ENCODE measurements around the gene ZYX. TPM values are rescaled to one million over a fixed set of nuclear protein-coding genes. Genes with fewer than 3 reads are reported as not detected.

Gene ZYX, protein sequence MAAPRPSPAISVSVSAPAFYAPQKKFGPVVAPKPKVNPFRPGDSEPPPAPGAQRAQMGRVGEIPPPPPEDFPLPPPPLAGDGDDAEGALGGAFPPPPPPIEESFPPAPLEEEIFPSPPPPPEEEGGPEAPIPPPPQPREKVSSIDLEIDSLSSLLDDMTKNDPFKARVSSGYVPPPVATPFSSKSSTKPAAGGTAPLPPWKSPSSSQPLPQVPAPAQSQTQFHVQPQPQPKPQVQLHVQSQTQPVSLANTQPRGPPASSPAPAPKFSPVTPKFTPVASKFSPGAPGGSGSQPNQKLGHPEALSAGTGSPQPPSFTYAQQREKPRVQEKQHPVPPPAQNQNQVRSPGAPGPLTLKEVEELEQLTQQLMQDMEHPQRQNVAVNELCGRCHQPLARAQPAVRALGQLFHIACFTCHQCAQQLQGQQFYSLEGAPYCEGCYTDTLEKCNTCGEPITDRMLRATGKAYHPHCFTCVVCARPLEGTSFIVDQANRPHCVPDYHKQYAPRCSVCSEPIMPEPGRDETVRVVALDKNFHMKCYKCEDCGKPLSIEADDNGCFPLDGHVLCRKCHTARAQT
- polyA plus RNA-seq (2012; ENCODE audit: insufficient read depth, insufficient read length), result 56.8 TPM

GRCh38 chr7:143380646-143381426, at the start of gene ZYX:
Gene ZYX (plus strand): TSS chr7:143381345. CDS start chr7:143381572, 227 bp downstream.
- peak within 1 kb of the TSS; percentile 80 for H3K4me3 ChIP-seq (ENCODE audit: low read length)
- peak; percentile 63 for DNase-seq (ENCODE audit: low read depth, low spot score)

DNA sequence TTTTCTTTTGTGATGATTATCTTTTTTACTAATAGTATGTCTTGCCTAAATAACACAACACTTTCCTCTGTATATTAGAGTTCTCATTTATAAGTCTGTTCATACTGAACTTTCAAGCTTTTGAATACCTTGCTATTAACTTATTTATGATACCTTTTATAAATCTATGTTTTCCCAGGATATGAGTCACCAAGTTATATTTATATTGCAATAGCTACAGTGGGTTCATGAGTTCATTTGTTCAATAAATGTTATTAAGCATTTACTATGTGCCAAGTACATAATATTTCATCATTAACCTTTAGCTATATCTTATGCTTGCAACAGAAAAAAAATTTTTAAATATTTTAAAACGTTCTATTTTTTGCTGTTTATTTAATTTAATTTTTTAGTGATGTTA, 46.9 kb upstream of the ZYX start:
- H3K4me3 ChIP-seq (ENCODE audit: low read length), result no peak overlapping the region
- DNase-seq (ENCODE audit: low read depth, low spot score), result no peak

- no peak for DNase-seq (ENCODE audit: low read depth, low spot score)
These were observed 43.9 kb upstream of the ZYX start for GRCh38 chr7:143337216-143337615.

DNA sequence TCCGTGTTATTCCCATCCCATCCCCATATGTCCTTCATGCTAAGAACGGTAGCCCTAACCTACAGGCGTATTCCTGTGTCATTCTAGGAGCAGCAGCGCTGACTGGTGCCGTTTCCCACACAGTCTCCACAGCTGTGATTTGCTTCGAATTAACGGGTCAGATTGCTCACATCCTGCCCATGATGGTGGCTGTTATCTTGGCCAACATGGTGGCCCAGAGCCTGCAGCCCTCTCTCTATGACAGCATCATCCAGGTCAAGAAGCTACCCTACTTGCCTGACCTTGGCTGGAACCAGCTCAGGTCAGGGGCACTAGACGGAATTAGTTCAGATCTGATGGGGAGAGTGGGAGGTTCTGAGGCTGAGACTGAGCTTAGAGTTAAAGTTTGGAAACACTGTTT, 39.3 kb upstream of the ZYX start:
- no peak for DNase-seq (ENCODE audit: low read depth, low spot score)

More at GRCh38 chr7:143337216-143337615, 43.9 kb upstream of the ZYX start:
- H3K4me3 ChIP-seq (ENCODE audit: low read length), result no peak overlapping the region

GRCh38 chr7:143343596-143343995, 37.5 kb upstream of the ZYX start:
- no peak overlapping the region for H3K4me3 ChIP-seq (ENCODE audit: low read length)
- DNase-seq (ENCODE audit: low read depth, low spot score), result no peak

More for the DNA sequence above, 39.3 kb upstream of the ZYX start:
- no peak overlapping the region for H3K4me3 ChIP-seq (ENCODE audit: low read length)

GRCh38 chr7:143345428-143345900, 35.7 kb upstream of the ZYX start:
- H3K4me3 ChIP-seq (ENCODE audit: low read length), result no peak overlapping the region
- DNase-seq (ENCODE audit: low read depth, low spot score), result no peak

GRCh38 chr7:143346018-143346417, 35.1 kb upstream of the ZYX start:
- no peak overlapping the region for H3K4me3 ChIP-seq (ENCODE audit: low read length)
- no peak for DNase-seq (ENCODE audit: low read depth, low spot score)

DNA sequence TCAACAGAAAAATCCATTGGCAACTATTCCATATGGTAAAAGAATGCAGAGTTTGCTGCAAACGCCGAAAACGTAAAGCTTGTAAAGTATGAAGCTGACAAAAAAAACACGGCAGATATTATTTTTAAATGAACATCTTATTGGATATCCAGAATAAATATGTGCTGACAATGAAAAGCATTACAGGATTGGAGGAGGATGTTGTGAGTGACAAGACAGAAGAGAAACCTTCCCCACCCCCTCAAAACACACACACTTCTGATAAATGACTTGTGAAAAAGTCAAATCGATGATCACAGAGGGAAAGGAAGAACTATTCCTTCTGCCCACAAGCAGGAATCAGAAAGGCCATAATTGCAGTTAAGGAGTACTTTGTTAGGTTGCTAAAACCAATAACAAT, 33.2 kb upstream of the ZYX start:
- DNase-seq (ENCODE audit: low read depth, low spot score), result no peak

DNA sequence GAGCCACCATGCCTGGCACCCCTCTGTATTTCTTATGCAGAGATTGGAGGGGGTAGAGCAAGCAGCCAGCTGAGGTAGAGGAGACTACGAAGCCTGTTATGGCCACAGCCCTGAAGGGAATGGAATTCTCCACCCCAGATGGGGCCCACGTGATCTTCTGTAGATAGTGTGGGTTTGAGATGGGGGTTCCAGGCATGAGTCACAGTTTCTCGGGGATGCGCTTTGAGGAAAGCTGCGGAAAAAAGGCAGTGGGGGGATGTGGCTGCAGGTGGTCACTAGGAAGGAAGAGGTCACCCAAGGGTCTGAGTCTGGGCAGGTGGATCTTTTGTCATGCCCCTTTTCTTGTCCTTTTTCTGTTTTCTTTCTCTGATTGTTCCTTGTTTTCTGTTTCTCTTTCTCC, 30.1 kb upstream of the ZYX start:
- DNase-seq (ENCODE audit: low read depth, low spot score), result no peak
- no peak overlapping the region for H3K4me3 ChIP-seq (ENCODE audit: low read length)

More for the DNA sequence above, 33.2 kb upstream of the ZYX start:
- H3K4me3 ChIP-seq (ENCODE audit: low read length), result no peak overlapping the region

DNA sequence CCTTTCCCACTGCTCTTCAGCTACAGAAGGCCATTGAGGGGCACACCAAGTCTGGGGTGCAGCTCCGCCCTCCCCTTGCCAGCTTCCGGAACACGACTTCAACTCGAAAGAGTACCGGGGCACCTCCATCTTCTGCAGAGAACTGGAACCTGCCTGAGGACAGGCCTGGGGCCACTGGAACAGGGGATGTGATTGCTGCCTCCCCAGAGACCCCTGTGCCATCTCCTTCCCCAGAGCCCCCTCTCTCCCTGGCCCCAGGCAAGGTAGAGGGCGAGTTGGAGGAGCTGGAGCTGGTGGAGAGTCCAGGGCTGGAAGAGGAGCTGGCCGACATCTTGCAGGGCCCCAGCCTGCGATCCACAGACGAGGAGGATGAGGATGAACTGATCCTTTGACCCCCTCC, 29.6 kb upstream of the ZYX start:
- H3K4me3 ChIP-seq (ENCODE audit: low read length), result no peak overlapping the region
- no peak for DNase-seq (ENCODE audit: low read depth, low spot score)

DNA sequence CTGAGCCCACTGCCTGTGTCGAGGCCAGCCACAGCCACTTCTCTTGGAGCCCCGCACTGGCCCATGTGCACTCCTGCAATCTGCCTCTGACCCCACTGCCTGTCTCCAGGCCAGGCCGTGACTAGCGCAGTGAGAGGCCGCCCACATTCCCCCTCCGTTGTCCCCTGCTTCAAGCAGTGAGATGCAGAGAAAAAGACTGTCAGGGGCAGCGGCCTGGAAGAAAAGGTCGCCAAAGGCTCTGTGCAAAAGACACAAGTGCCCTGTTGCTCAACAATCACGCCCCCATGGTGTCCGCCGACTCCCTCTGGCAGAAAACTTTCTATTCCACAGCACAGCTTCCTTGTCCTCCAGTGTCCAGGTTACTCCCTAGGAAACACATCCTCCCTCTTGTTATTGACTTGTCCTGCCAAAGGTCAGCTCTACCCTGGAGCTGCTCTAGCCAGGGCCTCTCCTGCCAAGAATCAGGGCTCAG, 28.6 kb upstream of the ZYX start:
- DNase-seq (ENCODE audit: low read depth, low spot score), result no peak
- H3K4me3 ChIP-seq (ENCODE audit: low read length), result no peak overlapping the region

DNA sequence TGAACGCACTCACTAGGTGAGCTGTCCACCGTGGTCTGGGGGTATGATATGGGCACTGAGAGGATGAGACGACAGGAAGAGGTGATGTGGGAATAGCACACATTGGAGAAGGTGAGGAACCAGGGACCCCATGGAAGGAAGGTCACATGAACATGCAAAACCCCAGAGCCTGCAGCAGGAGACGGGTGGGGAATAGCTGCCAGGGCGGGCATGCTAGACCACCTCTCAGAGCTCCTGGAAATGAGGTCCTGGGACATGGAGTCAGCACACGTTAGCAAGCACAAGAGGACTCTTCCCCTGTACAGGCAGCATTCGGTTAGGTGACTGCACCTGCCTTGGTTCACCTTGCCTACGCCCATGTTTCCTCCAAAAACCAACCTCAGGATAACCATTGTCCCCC, 26.8 kb upstream of the ZYX start:
- no peak overlapping the region for H3K4me3 ChIP-seq (ENCODE audit: low read length)
- DNase-seq (ENCODE audit: low read depth, low spot score), result no peak

DNA sequence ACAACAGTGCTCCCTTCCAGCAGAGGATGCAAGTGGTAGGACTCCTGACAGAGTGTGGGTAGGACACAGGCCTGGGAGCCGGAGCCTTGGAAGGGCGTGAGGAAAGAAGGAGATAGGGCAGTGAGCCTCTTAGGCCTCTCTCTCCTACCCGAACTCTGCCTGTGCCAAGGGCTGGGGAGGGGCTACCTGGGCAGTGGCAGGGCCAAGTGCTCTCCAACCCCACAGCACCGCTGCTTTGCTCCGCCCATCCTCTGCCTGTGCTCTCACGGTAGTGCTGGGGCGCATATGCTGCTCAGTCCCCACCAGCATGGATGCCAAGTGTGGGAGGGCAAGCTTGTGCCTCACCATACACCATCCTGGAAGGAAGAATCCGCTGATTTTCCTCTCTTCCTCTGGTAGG, 26.2 kb upstream of the ZYX start:
- DNase-seq (ENCODE audit: low read depth, low spot score), result no peak
- no peak overlapping the region for H3K4me3 ChIP-seq (ENCODE audit: low read length)

DNA sequence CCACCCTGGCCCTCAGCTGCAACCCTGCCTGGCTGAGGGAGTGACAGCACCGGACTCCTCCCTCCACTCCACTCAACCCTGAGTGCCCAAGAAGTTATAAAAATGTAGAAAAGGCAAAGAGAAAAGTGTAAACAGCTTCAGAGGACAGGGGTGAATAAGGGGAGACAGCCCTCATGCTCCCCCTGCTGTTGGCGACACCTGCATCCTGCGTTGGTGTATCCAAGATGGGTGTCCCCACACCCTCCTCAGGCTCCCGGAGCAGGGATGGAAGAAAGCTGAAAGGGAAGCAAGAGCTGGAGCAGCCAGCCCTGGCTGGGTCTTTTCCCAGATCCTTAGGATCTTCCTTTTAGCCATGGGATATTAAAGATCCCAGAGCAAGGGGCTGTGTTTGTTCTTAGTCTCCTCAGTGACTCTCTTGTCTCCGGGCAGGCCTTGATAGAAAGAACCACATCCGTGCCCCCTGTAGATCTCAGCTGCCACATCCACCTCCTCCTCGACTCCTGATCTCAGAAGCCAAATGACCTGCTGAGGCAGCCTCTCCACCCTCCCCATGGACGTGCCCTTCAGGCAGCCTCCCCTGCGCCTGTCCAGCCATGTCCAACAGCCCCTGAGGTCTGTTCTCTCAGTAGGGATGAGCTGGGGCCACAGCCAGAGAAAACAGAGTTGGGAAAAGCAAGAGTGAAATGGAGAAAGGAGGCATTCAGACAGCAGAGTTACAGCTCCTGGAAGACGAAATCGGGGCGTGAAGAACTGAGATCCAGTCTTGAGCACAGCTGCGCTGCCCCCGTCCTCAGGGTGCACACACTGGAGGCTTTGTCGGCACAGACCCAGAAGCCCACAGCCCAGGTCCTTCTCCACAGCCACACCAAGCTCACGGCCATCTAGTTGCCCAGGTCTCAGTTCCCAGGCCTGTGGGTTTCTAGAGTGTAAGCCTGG, 25.4 kb upstream of the ZYX start:
- no peak overlapping the region for H3K4me3 ChIP-seq (ENCODE audit: low read length)
- DNase-seq (ENCODE audit: low read depth, low spot score), result peak; percentile 39

DNA sequence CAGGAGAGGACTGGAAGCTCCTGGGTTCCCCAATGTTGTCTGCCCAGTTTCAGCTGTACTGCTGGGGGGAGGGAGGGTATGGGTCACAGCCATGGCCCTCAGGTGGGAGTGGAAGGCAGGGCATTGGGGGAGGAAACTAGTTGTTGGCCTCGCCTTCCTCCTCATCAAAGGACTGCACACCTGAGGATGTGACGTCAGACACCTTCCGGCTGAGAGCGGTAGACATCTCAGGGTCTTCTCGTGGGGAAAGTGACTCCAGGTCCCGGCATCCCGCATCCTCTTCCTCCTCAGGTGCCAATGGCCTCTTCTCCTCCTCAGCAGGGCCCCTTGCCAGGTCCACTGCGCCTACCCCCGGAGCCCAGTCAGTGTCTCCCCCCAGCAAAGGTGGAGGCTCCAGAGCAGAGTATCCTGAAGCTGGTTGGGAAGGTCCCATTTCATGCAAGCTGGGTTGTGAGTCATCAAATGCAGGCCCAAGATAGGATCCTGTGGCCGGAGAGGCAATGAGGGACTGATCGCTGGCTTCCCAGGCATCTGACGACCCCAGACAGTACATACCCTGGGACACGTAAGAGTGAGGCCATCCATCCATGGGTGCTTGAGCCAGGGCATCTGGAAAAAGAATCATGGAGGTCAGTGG, 24.6 kb upstream of the ZYX start:
- no peak overlapping the region for H3K4me3 ChIP-seq (ENCODE audit: low read length)
- no peak for DNase-seq (ENCODE audit: low read depth, low spot score)

DNA sequence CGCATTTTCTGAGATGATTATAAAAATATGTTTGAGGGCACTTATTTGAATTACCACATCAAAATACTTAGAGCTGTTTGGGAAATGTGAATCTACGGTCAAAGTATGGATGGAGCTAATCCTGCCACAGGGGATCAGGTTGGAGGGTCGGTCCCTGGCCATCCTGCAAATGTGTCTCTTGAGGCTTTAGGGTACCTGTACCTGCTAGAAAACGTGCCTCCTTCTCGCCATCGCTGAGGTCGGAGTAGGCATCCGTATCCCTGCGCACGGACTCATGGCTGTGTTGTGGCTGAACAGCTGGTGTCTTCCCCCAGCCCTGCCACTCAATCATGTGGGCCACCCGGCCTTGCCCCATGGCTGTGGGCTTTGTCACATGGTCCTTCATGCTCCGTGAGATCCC, 22.5 kb upstream of the ZYX start:
- DNase-seq (ENCODE audit: low read depth, low spot score), result no peak
- no peak overlapping the region for H3K4me3 ChIP-seq (ENCODE audit: low read length)

GRCh38 chr7:143359771-143360353, 21.3 kb upstream of the ZYX start:
- no peak overlapping the region for H3K4me3 ChIP-seq (ENCODE audit: low read length)
- no peak for DNase-seq (ENCODE audit: low read depth, low spot score)

Measured in Jurkat, Clone E6-1 (cell line).